Mucosa of descending colon (tissue), 3 donors: ENCODE results near the gene IRAG1. TPM values are rescaled to one million over a fixed set of nuclear protein-coding genes. Genes with fewer than 3 reads are reported as not detected.

Experiments used
- ATAC-seq: fragments of 200-7000 bp; cut with Tn5 transposase; one replicate; pipeline ENCODE4 v1.9.1; 2020; ENCODE audit warnings: mild to moderate bottlenecking, moderate library complexity
- DNase-seq, 3 donors: peaks; one replicate each; pipeline ENCODE4 v3.0.0-alpha.2; 2020
- H3K36me3 ChIP-seq: fragments of 200-600 bp; one replicate; pipeline ENCODE4 v1.8.0; 2021; ENCODE audit warnings: low read depth, mild to moderate bottlenecking
- H3K4me1 ChIP-seq: fragments of 200-600 bp; one replicate; pipeline ENCODE4 v1.8.0; 2021; ENCODE audit warnings: low read depth, mild to moderate bottlenecking
- H3K4me3 ChIP-seq: fragments of 200-600 bp; one replicate; pipeline ENCODE4 v1.8.0; 2021; ENCODE audit warnings: mild to moderate bottlenecking
- H3K9me3 ChIP-seq: fragments of 200-600 bp; one replicate; pipeline ENCODE4 v1.8.0; 2021; ENCODE audit warnings: mild to moderate bottlenecking
- intact Hi-C, 2 donors: fragments of 100-400 bp; cut with DNase I in 1 of 2; cut with micrococcal nuclease in 1 of 2; formaldehyde crosslinking; loops; one replicate each; pipeline versions ENCODE4 v1.11.0 to v1.11.1; 2022; cut with DNase I, micrococcal nuclease
- total RNA-seq, 3 donors: library from RNA; stranded (reverse); fragmentation: NEBNext Ultra II Directional in 2 of 3; extraction: Animal tissue kit (Norgen Biotek cat#: 25700) in 2 of 3; gene quantifications; one replicate each; pipeline versions ENCODE4 v1.2.1 to v1.2.4, GENCODE V29; 2021 to 2023
- TF ChIP-seq, protein P1 (sequence below): fragments of 200-600 bp; IDR thresholded peaks from one replicate; pipeline ENCODE4 v1.8.0; 2022; ENCODE audit warnings: antibody characterized with exemption, mild to moderate bottlenecking
- donor health status: DM: no; HTN: no; CAD: no; lungs with moderate emphysema.
- donor health status: DM: no; HTN: no; CAD: no.
- donor health status: DM: no; HTN: yes; CAD: no.

Gene IRAG1
- total RNA-seq, 3 donors from 2014 or later, result 7.5 to 134 (median 15.4) TPM

DNA sequence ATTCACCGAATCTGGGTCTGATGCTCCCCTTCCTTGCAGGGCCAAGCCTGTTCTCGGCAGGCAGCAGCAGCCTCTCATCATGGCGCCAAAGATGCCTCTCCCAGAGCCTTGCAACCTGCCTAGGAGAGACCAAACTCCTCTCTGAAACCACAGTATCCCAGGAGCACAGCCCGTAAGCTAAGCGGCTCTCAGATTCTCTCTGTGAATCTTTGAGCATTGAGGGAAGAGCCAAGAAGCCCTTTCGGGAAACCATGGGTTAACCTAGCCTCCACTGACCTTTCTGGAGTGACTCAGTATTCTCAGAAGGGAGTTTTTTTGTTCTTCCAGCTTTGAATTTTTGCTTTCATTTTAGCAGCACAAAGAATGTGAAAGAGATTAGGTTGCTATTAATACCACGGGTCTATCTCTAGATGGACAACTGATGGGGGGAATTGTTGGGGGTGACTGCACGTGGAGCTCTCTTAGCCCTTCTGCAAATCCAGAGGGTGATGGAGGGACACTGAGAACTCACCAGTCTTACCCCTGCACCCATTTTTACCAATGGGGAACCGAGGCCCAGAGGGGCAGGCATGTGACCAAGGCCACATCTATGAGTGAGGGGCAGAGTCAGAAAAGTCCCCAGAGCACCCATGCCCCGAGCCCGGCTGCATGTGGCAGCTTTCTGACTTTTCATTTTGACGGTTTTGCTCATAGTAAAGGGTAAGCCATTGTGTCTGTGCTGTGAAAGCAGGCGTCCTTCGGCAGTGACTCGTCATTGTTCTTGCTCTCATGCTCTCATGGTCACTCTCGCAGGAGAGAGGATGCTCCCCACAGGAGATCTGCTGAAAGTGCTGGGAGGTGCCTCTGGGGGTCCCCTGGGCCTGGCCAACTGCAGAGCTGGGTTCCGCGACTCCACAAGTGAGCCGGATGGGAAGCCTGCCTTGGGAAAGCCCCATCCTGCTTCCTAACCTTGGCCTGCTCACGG is 36.0 kb downstream of the IRAG1 start:
- DNase-seq (no peak), ATAC-seq (peak; percentile 29)
- H3K4me3 ChIP-seq, result no peak overlapping the region
- TF ChIP-seq, protein P1, sequence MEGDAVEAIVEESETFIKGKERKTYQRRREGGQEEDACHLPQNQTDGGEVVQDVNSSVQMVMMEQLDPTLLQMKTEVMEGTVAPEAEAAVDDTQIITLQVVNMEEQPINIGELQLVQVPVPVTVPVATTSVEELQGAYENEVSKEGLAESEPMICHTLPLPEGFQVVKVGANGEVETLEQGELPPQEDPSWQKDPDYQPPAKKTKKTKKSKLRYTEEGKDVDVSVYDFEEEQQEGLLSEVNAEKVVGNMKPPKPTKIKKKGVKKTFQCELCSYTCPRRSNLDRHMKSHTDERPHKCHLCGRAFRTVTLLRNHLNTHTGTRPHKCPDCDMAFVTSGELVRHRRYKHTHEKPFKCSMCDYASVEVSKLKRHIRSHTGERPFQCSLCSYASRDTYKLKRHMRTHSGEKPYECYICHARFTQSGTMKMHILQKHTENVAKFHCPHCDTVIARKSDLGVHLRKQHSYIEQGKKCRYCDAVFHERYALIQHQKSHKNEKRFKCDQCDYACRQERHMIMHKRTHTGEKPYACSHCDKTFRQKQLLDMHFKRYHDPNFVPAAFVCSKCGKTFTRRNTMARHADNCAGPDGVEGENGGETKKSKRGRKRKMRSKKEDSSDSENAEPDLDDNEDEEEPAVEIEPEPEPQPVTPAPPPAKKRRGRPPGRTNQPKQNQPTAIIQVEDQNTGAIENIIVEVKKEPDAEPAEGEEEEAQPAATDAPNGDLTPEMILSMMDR, result no peak
- H3K36me3 ChIP-seq, result no peaks in the 10 kb centered on the region
- intact Hi-C loops, result loop anchor here in 1 of 2 donors (10.0 kb wide), 1 partner anchor 243 kb away; no protein-coding TSS in a partner anchor
- H3K4me1 ChIP-seq, result peaks cover 14% of the 10 kb centered on the region
- no peaks in the 10 kb centered on the region for H3K9me3 ChIP-seq

- ATAC-seq (no peak), DNase-seq (no peak)
- intact Hi-C loops, result loop anchor here in 1 of 2 donors (10.0 kb wide), 1 partner anchor 241 kb away; no protein-coding TSS in a partner anchor
- Histone ChIP-seq H3K36me3 (no peaks in the 10 kb centered on the region), H3K4me3 (no peak overlapping the region), H3K4me1 (peaks cover 14% of the 10 kb centered on the region), H3K9me3 (no peaks in the 10 kb centered on the region)
- TF ChIP-seq, protein P1, result no peak
Measured at GRCh38 chr11:10655943-10656576, 37.5 kb downstream of the IRAG1 start.

- Histone ChIP-seq H3K9me3 (no peaks in the 10 kb centered on the region), H3K4me3 (no peak overlapping the region), H3K36me3 (no peaks in the 10 kb centered on the region), H3K4me1 (peaks cover 14% of the 10 kb centered on the region)
- ATAC-seq (no peak), DNase-seq (no peak)
- intact Hi-C loops, result loop anchor here in 1 of 2 donors (10.0 kb wide), 1 partner anchor 240 kb away; no protein-coding TSS in a partner anchor
- TF ChIP-seq, protein P1, result no peak
Measured at GRCh38 chr11:10655227-10655626, 38.3 kb downstream of the IRAG1 start.

GRCh38 chr11:10654811-10655150 is 38.8 kb downstream of the IRAG1 start:
- peaks cover 14% of the 10 kb centered on the region for H3K4me1 ChIP-seq
- no peak for ATAC-seq
- intact Hi-C loops, result loop anchor here in 1 of 2 donors (10.0 kb wide), 1 partner anchor 240 kb away; no protein-coding TSS in a partner anchor

More at GRCh38 chr11:10654811-10655150, 38.8 kb downstream of the IRAG1 start:
- TF ChIP-seq, protein P1, result no peak
- no peak for DNase-seq
- Histone ChIP-seq H3K9me3 (no peaks in the 10 kb centered on the region), H3K4me3 (no peak overlapping the region), H3K36me3 (no peaks in the 10 kb centered on the region)
